Choroid plexus epithelial cell (primary cell): ENCODE data around the gene FGF9.

Experiments
- DNase-seq: peaks from one replicate; pipeline ENCODE4 v3.0.0-alpha.2; 2010; ENCODE audit warnings: low read depth
- H3K4me3 ChIP-seq: 2 replicates; pipeline ENCODE4 v1.5.1; 2011; ENCODE audit warnings: low read depth, mild to moderate bottlenecking, control low read depth, low read length, moderate library complexity
- CTCF ChIP-seq: conservative IDR thresholded peaks from 2 replicates; pipeline ENCODE4 v1.5.1; 2011; ENCODE audit warnings: low read depth, mild to moderate bottlenecking, control low read depth, inconsistent platforms, low read length, moderate library complexity

The FGF9 gene

GRCh38 chr13:21639561-21639960 lies 31.3 kb upstream of the FGF9 start:
- no peak for TF ChIP-seq CTCF
- DNase-seq: no peak
- no peak overlapping the region for H3K4me3 ChIP-seq

- no peak for TF ChIP-seq CTCF
- no peak overlapping the region for H3K4me3 ChIP-seq
- no peak for DNase-seq
Measured at GRCh38 chr13:21641629-21642028, 29.2 kb upstream of the FGF9 start.

- DNase-seq: peak; percentile 53
Measured at GRCh38 chr13:21657538-21657937, 13.3 kb upstream of the FGF9 start.

GRCh38 chr13:21659087-21659486 lies 11.8 kb upstream of the FGF9 start:
- DNase-seq: no peak
- H3K4me3 ChIP-seq: no peak overlapping the region
- no peak for TF ChIP-seq CTCF

More at GRCh38 chr13:21657538-21657937, 13.3 kb upstream of the FGF9 start:
- TF ChIP-seq CTCF: no peak
- no peak overlapping the region for H3K4me3 ChIP-seq

- DNase-seq: no peak
- TF ChIP-seq CTCF: no peak
- no peak overlapping the region for H3K4me3 ChIP-seq
Measured at GRCh38 chr13:21661097-21661909, 9.6 kb upstream of the FGF9 start.

- no peak for DNase-seq
- no peak for TF ChIP-seq CTCF
- no peak overlapping the region for H3K4me3 ChIP-seq
Measured at GRCh38 chr13:21663197-21663596, 7.7 kb upstream of the FGF9 start.

- DNase-seq: no peak
- H3K4me3 ChIP-seq: no peak overlapping the region
- TF ChIP-seq CTCF: no peak
Measured at GRCh38 chr13:21668732-21669275, 2.1 kb upstream of the FGF9 start.
